HG03064 (cell line): ENCODE measurements around the gene PEA15.

Source experiments
- ATAC-seq: cut with Tn5 transposase; IDR thresholded peaks from one replicate; pipeline ENCODE4 v1.9.1; 2021; ENCODE audit warnings: low read depth; ENCODE audit not compliant: unreplicated experiment

Gene PEA15, protein sequence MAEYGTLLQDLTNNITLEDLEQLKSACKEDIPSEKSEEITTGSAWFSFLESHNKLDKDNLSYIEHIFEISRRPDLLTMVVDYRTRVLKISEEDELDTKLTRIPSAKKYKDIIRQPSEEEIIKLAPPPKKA

GRCh38 chr1:160205242-160206035, at the start of gene PEA15:
Gene PEA15, plus strand, starts transcription at chr1:160205384. Its CDS starts 6,161 bp downstream, at chr1:160211545.
- no peak for ATAC-seq

DNA sequence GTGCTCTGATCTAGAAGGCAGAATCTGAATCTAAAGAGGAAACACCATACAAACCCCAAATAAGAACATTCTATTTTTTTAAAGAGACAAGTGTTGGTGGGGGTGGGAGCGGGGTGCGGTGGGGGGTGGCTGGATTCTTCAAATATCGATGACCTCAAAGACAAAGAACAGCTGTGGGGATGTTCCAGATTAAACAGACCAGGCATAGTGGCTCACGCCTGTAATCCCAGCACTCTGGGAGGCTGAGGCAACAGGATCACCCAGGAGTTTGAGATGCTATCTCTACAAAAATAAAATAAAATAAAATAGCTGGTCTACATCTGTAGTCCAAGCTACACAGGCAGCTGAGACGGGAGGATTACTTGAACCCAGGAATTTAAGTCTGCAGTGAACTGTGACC, 48.8 kb upstream of the PEA15 start:
- ATAC-seq: no peak

- no peak for ATAC-seq
Observed at GRCh38 chr1:160157174-160157573, 48.0 kb upstream of the PEA15 start.

DNA sequence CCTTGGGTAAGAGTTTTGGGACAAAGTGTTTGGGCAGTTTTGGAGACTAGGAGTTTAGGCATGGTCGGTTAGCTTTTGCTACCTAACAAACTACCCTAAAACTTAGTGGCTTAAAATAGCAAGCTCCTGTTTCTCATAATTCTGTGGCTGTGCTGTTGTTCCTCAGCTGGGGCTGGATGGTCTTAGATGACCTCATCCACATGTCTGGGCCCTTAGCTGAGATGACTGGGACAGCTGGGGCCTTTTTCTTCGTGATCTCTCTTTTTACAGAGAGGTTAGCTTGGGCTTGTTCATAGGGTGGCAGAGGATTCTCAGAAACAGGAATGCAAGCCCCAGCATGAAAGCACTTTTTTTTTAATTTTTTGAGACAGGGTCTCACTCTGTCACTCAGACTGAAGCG, 47.2 kb upstream of the PEA15 start:
- ATAC-seq: no peak

DNA sequence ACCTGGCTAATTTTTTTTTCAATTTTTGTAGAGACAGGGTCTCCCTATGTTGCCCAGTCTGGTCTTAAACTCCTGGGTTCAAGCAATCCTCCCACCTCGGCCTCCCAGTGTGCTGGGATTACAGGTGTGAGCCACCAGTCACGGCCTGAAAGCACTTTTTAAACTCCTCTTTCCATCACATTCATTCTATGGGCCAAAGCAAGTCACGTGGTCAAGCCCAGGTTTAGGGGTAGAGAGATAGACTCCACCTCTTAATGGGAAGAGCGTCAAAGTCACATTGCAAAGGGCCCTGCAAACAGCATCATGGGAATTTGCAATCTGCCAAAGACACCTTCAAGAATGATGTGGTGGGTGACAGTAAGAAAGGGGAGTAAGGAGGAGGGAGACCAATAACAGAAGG, 46.6 kb upstream of the PEA15 start:
- ATAC-seq: no peak

DNA sequence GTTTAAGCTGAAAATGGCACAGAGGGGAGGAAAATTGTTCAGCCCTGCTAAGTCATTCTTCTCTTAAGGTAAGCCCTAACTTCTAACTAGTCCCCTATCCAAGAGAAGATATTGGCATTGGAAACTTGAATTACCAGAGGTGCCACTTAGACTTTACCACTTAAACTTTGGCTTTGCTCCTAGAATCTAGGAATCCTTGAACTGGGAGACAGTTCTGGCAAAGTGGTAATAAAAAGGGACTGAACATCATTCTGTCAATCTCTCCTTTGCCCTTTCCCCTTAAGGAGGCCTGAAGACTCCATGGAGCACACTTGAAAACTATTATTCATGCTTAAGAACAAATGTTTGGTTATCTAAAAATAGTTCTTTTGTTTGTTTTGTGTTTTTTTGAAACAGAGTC, 45.3 kb upstream of the PEA15 start:
- no peak for ATAC-seq

GRCh38 chr1:160161965-160162705, 43.0 kb upstream of the PEA15 start:
- ATAC-seq: no peak

DNA sequence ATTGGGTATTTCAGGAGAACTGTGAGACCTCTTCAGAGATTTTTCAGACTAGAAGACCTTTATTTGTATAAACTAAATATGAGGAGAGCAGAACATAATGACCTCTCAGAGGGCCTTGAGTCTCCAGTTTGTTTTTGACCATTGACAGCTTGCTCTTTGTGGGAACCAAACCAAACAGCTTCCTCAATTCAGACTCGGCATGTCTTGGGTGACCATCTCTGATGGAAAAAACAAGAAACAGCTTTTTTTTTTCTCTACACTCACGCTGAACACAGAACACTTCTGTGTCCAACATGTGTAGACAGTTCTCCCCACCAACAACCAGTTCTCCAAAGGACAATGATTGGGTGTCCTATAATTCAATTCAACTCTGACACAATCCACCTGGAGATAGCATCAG, 42.3 kb upstream of the PEA15 start:
- ATAC-seq: no peak

- no peak for ATAC-seq
Observed at GRCh38 chr1:160163615-160164014, 41.6 kb upstream of the PEA15 start.

DNA sequence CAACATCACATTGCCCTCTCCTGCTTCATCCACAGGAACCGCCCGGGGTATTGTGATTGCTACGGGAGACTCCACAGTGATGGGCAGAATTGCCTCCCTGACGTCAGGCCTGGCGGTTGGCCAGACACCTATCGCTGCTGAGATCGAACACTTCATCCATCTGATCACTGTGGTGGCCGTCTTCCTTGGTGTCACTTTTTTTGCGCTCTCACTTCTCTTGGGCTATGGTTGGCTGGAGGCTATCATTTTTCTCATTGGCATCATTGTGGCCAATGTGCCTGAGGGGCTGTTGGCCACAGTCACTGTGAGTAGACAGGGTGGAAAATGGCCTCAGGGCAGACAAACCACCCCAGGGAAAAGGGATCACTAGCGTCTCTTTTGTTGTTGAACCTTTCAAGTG, 41.1 kb upstream of the PEA15 start:
- no peak for ATAC-seq

DNA sequence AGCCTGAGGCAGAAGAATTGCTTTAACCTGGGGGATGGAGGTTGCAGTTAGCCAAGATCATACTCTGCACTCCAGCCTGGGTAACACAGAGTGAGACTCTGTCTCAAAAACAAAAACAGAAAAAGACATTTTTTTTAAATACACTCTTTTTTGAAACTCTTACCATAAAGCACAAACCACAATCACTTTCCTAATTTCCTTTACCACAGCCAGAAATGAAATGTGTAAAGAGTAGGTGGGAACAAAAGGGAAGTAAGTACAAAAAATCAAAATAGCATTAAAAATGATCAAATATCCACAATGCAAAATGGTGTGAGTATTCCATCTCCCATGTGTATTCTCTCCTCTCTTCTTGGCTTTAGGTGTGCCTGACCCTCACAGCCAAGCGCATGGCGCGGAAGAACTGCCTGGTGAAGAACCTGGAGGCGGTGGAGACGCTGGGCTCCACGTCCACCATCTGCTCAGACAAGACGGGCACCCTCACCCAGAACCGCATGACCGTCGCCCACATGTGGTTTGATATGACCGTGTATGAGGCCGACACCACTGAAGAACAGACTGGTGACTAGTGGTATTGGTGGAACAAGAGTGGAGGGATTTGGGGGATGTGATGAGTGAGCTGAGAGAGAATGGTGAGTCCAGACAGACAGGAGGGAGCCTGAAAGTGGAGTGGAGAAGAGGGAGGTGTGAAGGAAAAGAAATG, 38.9 kb upstream of the PEA15 start:
- ATAC-seq: no peak

DNA sequence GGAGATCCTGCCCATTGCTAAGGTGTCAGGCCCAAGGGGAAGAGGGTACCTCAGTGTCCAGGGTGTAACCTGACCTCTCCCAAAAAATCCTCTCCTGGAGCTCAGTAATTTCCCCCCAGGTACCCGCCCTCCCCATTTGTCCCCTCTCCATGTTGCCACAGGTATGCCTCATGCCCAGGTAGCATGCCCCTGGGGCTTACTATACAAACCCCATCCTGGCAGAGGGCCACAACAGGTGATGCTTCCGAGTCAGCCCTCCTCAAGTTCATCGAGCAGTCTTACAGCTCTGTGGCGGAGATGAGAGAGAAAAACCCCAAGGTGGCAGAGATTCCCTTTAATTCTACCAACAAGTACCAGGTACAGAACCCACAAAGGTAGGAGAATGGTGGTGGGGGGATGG, 38.1 kb upstream of the PEA15 start:
- ATAC-seq: no peak

DNA sequence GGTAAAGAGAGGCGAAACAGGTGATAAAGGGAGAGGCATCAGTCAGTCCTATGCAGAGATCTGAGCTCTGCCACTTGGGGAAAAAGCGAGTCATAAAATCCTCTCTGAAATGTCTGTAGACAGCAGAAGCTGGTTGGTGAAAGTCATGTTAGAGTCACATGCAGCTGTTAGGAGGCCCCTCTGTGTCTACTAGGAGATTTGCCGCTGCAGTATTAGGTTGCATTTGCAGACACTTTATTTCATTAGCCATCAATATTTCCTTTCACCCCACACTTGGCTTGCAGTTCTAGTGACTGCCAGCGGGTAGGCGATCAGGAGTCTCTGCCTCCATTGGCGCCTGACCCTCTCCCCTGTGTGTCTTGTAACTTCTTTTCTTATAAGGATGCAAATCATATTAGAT, 37.6 kb upstream of the PEA15 start:
- ATAC-seq: no peak

DNA sequence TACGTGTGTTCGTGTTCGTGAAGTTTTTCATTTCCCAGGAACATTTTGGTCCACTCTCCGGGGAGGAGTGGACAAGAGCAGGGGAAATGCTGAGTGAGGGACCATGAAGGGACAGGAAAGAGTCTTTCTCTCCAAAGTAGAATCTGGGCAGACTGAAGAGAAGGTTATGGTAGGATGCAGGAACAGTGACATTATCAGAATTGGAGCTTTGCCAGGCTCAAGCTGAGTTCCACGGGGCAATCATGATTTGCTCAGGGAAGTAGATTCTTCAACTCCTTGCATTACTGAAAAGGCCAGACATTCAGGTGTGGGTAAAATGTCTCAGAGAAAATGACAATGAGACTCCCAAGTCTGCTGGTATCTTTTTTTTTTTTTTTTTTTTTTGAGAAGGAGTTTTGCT, 37.2 kb upstream of the PEA15 start:
- no peak for ATAC-seq

DNA sequence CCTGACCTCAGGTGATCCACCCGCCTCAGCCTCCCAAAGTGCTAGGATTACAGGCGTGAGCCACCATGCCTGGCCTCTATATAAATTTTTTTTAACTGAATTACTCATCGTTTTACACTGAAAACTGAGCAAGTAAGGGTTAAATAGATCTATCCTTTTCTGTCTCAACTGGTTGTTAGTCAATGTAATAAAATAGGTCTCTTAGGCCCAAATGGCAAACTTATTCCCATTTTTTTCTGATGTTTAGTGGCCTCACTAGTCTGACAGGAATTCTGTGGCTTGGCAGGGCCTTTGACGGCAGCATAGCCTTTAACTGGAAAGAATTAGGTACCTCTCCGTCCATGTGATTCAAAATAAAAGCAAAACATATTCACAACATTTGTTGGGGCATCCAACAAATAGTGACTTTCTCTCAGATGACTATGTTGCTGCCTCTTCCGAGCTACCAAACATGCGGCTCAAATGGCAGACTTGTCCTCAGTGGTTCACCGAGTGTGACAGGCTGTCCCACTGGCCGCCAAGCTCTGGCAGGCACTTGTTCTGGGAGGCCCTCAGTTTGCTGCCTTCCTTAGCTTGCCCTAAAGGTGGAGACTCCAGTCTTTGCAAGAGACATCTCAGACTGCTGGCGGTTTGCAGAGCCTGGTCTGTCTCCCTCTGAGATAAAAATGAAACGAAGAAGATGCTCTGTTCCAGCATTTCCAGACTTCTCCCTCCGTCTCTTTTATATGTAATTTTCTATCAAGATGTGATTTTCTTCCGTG, 36.4 kb upstream of the PEA15 start:
- no peak for ATAC-seq

- ATAC-seq: no peak
Observed at GRCh38 chr1:160169553-160170399, 35.4 kb upstream of the PEA15 start.

GRCh38 chr1:160171354-160171753, 33.8 kb upstream of the PEA15 start:
- ATAC-seq: no peak

- ATAC-seq: no peak
Observed at GRCh38 chr1:160171980-160172379, 33.2 kb upstream of the PEA15 start.

DNA sequence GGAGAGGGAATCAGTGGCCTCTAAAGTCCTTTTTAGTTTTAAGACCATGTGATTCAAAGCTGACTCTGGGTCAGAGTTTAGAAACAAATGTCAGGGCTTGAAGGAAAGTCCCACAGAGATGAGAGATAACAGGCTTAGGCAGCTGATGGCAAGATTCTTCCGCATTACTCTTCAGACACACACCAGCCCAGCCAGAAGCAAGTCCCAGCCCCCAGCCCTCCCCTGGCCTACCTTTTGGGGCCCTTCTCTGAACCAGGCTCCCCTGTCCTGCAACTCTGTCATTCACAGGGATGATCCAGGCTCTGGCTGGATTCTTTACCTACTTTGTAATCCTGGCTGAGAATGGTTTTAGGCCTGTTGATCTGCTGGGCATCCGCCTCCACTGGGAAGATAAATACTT, 28.0 kb upstream of the PEA15 start:
- ATAC-seq: no peak

DNA sequence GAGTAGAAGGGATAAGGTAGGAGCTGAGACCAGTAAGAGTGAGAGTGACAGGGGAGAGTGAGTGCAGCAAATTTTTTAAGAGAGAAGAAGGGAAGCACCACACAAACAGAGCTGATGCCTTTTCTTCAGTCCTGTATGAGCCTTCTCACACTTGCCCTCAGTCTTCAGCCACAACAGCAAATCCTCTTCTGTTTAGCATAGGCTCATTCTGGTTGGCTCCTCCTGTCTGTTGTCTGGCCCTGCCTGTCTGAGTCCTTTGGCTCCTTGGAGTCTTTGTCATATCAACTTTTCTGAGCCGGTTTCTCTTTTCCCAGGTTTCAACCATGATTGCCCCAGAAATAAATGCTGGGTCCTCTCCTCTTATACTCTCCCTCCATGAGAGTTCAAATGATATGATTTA, 27.5 kb upstream of the PEA15 start:
- no peak for ATAC-seq
